NCI-H524 treated with DMSO at 0.1 percent for 48 hours (cell line): ENCODE results near the gene ADCYAP1R1.
A peak's percentile ranks its signal among the peaks of the same experiment; 100 is the strongest.

Experiments
- DNase-seq: peaks from one replicate; lab custom pipeline; 2025; lab: John Stamatoyannopoulos, UW

The ADCYAP1R1 gene

DNA sequence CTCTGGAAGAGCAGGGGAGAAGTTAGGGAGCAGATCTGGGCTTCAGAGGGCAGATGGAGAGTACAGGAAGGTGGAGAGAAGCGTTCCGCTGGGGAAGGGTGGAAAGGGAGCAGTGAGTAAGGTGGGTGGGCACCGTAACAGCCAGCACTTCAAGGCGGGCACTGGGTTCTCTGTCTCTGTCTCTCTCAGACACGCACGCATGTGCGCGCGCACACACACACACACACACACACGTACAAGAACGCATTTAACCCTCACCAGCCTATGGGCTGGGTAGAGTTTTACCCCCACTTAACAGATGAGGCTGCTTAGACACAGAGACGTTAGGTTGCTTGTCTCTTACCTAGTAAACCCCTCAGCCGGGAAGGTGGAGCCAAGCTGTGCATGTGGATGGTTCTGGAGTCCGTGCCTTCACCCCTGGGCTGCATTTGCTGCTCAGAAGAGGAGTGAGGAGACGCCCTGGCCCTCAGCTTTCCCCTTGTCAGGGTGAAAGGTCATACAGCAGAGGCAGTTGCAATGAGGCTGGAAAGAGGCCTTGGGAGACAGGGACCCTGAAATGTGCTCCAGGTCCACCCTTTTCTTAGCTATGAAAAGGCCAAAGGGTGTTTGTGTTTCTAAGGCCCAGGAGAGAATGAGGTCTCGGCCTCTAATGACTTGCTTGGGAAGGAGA, 16.0 kb downstream of the ADCYAP1R1 start:
- DNase-seq: no peak

GRCh38 chr7:31069860-31070555, 17.9 kb downstream of the ADCYAP1R1 start:
- no peak for DNase-seq

DNA sequence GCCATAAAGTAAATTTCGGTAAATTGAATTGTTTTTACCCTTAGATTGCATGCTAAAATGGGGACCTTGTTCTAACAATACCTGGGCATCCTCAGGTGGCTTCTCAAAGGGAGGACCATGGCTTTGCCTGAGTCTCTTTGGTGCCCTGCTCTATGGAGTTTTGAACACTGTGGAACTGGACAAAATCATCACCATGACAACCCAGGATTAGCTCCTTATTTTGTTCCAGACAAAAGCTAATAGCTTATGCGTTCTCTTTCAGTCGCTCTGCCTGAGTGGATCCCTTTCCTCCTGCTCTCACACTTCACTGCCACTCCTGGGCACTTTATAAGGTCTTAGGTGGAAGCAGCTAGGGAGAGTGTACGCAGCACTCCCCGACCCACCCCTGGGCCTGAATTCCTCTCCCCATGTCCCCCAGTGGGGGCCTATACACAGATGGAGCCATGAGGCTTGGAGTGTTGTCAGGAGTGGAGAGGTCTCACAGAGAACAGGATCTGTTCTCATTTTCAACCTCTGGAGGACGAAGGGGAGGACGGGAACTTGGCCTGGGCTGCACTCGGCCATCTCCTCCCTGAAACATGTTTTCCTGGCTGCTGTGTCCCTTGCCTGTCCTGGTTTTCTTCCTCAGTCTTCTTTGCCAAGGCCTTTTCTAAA, 19.0 kb downstream of the ADCYAP1R1 start:
- peak; percentile 5 for DNase-seq

DNA sequence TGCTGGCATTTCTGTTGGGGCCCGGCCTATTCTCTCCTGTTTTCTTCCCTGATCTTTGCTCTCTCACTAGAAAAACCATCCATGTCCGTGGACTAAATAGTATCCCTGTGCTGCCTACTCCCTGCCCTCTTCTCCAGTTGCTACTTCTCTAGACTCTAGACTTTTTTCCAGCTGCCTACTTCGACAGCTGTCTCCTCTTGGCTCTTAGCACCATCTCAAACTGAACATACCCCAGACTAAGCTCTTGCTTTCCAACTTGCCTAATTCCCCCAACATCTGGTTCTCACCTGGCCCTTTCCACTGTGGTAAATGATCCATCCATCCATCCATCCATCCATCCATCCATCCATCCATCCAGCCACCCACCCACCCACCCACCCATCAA, 19.5 kb downstream of the ADCYAP1R1 start:
- peak; percentile 17 for DNase-seq

DNA sequence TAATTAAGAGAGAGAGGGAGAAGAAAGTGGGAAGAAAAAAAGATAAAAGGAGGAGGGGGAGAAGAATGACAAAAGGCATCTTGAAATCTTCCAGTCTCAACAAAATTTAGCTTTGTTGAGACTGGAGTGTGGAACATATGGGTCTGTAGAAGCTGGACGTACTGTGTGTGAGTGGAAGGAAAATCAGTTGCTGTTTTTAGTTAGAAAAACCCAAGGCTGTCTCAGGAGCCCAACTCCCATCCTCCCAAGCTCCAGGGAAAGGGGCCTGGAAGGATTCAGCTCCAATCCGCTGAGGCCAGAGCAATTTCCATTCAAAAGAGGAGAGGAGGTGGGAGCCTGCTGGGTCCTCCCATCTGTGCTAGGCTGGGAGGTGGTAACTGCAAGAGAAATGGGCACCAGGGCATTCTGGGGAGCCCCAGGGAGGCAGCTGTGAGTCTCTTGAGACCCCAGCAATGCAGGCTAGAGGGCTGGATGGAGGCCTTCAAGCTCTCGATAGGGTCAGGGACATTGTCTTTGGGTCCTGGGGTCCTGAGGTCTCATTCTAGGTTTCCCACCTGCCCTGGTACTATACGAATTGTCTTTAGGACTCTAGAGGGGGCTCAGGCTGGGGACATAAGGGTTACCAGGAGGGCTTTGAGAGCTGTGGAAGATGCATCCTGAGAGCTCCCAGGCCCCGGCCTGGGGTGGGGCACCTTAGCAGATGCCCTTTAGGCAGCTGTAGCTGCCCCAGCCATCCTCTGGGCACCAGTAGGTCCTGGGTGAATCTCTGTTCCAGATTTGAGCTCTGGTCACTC, 21.4 kb downstream of the ADCYAP1R1 start:
- DNase-seq: no peak

DNA sequence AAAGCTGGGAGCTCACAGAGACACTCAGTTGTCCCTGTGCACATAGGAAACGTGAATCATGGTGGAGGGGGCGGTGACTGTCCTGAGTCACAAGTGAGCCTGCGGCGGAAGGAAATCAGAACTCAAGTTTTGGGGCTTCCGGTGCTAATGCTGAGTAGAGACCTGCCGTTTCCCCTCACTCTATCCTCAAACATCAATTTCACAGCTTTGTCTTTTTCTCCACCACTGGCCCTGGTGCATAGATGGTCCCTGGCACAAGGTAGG, 21.9 kb downstream of the ADCYAP1R1 start:
- no peak for DNase-seq

- peak; percentile 18 for DNase-seq
These were observed 22.4 kb downstream of the ADCYAP1R1 start for GRCh38 chr7:31074403-31075085.

GRCh38 chr7:31075086-31075405, 22.9 kb downstream of the ADCYAP1R1 start:
- no peak for DNase-seq

- no peak for DNase-seq
These were observed 23.9 kb downstream of the ADCYAP1R1 start for GRCh38 chr7:31076051-31076450.

DNA sequence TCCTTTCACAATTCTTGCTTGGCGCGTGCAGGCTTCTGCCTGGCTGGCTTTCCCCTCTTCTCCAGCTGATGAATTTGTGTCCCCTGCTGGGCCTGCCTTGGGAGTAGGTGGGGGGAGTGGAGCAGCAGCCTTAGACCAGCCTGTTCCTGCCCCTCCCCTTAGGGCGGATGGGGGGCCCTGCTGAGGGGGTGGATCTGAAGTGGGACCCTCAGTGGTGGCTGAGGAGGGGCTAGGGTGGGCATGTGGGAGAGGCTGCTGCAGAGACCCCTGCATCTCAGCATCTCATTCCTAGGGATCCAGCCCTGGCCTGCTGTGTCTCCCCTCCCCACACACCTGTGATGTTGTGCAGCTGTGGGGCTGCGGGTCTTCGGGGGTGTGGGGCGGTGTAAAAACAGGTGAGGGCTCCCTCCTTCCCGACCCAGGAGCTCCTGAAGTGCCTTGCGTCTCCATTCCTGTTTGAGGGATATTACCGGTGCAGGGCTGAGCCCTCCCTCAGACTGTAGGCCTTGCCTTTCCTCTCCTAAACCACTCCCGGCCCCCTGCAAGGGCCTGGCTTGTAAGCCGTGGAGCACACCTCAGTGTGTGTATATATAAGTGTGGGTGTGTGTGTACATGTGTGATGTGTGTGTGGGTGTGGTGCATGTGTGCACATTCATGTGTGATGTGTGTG, 24.7 kb downstream of the ADCYAP1R1 start:
- DNase-seq: no peak

DNA sequence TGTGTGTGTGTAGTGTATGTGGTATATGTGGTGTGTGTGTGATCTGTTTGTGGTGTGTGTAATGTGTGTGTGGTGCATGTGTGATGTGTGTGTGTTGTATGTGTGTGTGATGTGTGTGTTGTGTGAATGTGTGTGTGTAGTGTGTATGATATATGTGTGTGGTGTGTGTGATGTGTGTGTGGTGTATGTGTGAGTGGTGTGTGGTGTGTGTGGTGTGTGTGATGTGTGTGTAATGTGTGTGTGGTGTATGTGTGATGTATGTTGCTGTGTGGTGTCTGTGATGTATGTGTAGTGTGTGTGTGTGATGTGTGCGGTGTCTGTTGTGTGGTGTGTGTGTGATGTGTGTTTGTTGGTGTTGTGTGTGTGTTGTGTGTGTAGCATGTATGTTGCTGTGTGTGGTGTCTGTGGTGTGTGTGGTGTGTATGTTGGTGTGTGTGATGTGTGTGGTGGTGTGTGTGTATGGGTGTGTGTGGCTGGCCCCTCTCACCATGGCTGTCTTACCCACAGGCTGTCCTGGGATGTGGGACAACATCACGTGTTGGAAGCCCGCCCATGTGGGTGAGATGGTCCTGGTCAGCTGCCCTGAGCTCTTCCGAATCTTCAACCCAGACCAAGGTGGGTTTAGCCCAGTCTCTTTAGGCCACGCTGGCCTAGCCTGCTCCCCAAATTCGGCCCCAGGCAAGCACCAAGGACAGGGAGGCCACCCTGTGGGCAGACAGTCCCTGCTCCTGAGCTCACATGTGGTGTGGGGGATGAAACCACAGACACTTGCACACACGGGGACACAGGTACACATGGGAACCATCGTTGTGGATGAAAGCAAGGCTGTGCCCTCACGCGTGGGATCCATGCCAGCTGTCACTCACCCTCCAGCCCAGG, 25.6 kb downstream of the ADCYAP1R1 start:
- no peak for DNase-seq

DNA sequence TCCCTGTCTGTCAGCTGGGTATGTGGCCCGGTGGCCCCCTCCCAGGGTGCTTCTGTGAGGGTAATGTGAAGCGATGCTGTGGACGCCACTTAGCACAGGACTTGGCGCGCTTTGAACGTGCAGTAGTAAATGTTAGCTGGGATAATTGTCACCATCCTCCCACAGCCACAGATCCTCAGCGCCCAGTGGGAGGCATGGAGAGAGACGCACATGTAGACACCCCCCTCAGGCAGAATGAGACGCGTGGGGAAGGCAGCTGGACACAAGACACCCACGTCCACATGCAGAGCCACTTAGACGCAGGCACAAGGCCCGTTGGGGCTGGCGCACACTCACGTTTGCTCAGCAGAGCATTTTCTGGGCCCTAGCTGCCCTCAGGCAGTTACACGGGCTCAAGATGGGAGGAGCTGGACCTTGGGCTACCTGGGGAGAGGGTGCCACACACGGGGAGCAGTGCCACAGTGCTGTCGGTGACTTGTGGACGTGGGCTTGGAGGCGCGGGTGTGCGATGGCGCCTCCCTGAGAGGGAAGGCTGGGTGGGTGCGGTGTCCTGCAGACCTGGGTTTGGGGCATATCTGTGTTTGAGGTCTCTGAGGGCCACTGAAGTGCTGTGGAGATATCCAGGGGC, 26.4 kb downstream of the ADCYAP1R1 start:
- no peak for DNase-seq

GRCh38 chr7:31079126-31079823, 27.2 kb downstream of the ADCYAP1R1 start:
- no peak for DNase-seq

GRCh38 chr7:31079824-31080511, 27.9 kb downstream of the ADCYAP1R1 start:
- no peak for DNase-seq

DNA sequence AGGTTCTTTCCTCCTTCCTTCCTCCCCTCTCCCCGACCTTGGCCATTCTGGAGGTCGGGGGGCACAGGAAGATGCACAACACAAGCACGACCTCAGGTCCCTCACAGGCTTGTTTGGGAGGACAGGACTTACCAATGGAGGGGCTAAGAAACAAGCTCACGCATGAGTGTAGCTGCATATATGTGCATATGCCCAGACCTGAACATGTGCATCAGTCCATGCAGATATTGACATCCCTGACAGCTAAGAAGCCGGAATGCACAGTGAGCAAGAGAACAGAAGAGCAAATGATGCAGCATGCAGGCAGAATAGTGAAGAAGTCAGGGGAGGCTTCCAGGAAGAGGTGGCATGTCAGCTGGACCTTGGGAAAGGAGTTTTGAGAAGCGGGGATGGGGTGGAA, 28.7 kb downstream of the ADCYAP1R1 start:
- DNase-seq: no peak

GRCh38 chr7:31082017-31082416, 29.9 kb downstream of the ADCYAP1R1 start:
- DNase-seq: no peak

DNA sequence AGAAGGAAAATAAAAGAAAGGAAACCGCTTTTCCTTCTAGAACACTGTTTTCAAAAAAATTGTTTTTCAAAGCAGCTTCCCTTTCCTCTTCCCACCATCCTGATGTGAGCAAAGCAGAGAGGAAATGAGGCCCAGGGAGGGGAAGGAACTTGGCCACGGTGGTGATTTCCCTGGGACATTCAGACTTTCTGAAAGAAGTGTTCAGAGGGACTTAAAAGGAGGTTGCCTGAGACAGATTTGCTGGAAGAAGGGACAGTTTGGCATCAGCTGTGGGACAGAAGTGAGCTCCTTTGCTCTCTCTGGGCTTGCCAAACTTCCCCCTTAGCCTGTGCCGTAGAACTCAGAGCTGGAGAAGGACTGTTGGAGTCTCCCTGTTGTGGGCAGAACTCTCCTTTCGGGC, 30.3 kb downstream of the ADCYAP1R1 start:
- DNase-seq: no peak

DNA sequence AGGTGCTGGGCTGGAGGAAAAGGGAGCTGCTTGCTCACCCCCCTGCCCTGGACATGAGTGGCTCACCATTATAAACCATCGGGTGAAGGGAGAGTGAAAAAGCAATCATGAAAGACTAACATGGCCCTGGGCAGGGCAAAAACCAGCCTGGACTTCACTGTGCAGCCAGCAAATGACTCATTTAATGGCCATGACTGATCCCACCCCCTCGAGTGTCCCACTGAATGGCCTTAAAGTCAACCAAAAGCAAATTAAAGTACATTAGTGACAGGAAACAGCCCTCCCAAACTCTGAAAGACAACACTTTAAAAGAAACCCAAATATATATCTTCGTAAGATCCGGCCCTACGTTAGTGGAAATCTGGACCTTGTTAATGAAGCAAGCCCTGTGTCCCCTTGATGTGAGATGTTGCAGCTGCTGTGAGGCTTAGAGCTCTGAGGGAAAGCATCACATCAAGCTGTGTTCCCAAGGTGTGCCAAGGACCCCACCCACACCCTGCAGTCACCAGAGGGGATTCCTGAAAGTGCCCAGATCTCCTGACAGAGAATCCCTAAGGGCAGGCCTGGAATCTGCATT, 31.2 kb downstream of the ADCYAP1R1 start:
- no peak for DNase-seq

DNA sequence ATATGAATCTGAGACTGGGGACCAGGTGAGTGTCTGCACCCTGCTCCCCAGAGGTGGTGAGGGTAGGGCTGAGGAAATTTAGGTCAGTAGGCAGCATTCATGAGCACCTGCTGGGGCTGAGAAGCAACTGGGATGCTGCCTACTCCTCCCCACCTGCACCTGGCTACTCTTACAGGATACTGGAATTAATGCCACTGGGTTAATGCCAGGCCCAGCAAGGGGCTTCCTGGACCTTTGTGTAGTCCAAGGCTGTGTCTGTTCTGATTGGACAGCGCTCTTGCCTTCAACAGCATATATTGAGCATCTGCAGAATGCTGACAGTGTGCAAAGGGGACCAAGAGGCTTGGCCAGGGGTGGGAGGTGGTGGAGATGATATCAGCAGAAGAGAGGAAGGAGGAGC, 32.1 kb downstream of the ADCYAP1R1 start:
- no peak for DNase-seq
